ENCODE results near the gene MPV17L.
A peak's percentile ranks its signal among the peaks of the same experiment; 100 is the strongest.
"Not testable (repeated sequence)": the region's sequence is repeated elsewhere in the genome, so short reads cannot be mapped to it uniquely, and the experiment has no call there.

MPV17L gene

DNA sequence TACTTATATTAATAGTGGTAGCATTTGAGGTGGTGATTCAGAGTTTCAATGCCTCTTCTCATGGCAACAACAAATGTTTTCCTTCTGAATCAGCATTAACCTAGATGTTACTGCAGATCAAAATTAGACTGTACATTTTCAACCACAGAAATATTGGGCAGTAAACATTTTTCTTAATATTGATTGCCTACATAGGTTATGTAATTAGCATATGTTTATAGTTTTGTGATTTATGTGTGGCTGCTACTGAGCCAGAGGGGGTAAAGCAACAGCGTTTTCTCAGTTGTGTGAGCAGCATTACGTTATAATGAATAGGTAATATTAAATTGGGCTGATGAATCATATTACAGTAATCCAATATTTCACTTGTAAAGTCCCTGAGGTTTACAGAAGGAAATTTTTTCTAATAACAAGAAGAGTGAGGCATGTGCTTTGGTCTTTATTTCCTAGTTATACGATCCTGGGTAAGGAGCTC, 20.0 kb downstream of the MPV17L start:
- DNase-seq, result peak; percentile 51

DNA sequence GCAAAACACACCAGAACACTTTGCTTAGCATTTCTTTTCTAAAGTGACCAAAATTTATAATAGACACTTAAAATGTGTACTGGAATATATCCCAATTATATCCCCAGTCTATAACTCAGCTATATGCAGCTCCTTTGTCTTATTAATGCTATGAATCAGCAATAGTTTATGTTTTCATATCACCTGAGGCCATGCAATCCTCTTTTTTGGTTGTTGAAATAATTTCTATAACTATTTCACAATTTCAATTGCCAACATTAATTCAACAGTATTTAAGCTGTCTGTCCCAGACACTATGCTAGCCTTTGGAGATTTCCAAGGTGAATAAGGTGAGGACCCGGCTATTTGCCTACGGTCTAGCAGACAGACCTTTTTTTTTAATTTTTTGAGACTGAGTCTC, 21.6 kb downstream of the MPV17L start:
- no peak for DNase-seq

DNA sequence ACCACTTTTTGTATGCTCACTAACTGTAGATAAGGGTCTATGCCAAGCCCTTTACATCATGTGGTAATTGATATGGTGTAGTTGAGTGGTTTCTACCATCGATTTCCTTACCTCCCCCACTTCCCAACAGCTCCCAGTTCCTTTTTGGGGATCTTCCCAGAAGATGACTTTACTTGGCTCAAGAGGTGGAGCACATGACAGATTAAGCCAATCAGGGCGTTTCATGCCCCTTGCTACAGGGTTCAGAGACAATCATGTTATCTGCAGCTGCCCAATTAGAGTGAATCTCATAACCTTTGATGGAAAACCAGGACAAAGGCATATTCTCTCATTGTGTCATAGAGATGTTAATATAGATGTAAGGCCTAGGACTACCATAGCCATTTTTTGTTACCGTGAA, 22.7 kb downstream of the MPV17L start:
- DNase-seq, result no peak

DNA sequence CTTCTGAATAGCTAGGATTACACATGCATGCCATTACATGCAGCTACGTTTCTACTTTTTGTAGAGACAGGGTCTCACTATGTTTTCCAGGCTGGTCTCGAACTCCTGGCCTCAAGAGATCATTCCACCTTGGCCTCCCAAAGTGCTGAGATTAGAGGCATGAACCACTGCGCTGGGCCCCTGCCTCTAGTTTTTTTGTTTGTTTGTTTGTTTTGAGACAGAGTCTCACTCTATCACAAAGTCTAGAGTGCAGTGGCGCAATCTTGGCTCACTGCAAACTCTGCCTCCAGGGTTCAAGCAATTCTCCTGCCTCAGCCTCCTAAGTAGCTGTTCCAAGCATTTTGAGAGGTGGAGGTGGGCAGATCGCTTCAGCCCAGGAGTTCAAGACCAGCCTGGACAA, 26.1 kb downstream of the MPV17L start:
- DNase-seq, result not testable (repeated sequence)

DNA sequence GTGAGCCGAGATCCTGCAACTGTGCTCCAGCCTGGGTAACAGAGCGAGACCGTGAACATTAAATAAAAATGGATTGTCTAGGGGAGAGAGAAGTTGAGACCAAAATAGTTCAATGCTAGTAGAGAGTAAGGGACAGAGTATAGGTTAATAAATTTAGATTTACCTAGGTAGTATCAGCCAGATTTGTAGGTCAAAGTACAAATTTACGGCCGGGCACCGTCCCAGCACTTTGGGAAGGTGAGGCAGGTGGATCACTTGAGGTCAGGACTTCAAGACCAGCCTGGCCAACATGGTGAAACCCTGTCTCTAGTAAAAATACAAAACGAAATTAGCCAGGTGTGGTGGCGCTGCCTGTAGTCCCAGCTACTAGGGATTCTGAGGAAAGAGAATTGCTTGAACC, 26.7 kb downstream of the MPV17L start:
- DNase-seq, result no peak

DNA sequence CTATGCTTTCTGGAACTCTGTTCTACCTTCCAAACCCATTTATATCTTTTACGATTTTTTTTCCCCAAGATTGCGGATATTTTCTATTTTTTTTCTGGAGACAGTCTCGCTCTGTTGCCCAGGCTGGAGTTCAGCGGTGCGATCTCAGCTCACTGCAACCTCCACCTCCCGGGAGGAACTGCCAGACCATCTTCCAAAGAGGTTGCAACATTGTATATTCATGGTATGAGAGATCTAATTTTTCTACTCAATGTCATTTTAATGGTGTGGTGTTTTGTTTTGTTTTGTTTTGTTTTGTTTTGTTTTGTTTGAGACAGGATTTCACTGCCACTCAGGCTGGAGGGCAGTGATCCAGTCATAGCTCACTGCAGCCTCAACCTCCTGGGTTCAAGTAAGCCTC, 30.3 kb downstream of the MPV17L start:
- DNase-seq, result no peak

DNA sequence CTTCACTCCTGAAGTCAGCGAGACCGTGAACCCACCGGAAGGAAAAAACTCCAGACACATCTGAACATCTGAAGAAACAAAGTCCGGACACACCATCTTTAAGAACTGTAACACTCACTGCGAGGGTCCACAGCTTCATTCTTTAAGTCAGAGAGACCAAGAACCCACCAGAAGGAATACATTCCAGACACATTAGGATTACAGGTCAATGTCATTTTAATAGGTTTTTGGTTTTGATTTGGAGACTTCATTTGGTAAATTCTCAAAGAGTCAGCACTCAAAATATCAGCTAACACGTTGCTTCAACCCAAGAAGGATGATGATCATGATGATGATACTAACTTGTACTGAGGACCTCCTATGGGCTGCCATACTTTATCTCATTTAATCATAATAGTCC, 31.2 kb downstream of the MPV17L start:
- no peak for DNase-seq

DNA sequence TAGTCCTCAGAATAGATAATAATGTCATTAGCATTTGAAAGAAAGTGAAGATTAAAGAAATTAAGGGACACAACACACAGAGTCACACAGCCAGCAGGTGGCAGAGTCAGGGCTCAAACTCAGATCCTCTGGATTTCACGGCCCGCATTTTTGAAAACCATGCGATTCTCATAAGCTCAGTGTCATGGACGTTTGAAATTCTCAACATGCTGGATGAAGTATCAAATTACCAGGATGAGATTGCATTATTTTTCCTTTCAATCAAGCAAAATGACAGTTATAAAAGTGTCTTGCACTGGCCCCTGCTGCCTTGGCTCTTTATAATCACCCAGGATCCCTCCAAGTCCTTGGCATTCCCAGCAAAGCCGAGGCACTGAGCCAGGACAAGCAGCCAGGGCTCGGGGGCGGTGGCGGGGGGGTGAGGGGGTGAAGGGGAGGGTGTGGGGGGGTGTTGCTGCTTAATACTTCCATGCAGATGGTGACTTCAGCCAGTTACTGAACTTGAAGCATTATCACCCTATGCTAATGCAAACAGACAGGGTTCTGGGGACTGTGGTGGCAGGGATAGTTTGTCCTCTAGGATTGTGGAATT, 32.2 kb downstream of the MPV17L start:
- DNase-seq, result peak; percentile 90

DNA sequence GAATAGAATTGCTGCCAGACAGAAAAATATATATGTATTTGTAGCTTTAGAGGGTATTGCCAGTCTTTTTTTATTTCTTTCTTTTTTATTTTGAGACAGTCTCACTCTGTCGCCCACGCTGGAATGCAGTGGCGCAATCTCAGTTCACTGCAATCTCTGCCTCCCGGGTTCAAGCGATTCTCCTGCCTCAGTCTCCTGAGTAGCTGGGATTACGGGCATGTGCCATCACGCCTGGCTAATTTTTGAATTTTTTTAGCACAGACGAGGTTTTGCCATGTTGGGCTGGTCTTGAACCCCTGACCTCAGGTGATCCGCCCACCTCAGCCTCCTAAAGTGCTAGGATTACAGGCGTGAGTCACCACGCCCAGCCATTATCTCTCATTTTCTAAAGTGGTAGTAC, 35.3 kb downstream of the MPV17L start:
- DNase-seq, result not testable (repeated sequence)

DNA sequence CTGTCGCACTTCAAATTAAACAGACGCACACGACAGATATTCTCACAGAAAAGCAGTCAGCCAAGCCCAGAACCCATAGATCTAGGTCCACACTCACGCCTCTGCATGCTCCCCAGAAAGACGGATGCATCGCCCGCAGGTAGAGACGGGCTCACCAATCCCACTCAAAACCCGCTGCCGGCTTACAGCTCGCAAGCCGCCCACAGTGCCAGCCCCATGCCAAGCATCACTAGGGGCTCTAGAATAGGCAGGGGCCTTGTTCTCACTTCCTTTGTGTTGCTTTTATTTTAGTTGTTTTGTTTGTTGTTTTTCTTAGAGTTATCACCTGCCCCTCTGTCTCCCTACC, 38.5 kb downstream of the MPV17L start:
- DNase-seq, result no peak

DNA sequence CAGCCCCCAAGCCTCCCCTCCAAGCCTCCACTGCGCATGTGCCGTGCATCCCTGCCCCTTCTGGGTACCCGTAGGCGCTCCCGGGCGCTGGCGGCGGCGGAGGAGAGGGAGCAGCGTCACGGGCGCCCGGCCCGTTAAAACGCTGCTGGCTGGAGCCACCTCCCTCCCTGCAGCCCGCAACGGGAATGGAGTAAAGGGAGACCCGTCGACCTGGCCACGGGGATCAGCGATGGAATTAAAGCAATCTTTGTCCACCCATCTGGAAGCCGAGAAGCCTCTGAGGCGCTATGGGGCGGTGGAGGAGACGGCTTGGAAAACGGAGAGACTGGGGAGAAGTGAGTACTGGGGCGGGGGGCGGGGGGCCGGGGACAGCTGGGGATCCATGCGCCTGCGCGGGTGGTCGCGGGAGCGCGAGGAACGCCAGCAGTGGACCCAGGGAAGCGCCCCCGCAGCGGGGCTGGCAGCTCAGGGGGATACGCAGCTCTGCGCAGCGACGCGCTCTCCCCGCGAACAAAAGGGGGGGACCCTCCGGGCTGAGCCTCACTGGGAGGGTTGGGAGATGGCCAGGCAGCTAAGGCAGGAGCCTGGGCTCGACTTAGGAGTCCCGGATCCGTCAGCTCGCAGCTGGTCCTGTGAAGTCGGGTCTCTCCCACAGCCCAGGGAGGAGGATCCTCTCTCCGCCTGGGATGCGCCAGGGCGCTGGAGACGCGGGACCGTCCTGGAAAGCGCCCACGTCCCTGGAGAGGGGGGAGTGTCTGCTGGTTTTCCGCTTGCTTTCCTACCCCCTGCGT, 39.1 kb downstream of the MPV17L start, which contains the start of gene BMERB1:
Gene BMERB1, plus strand, starts transcription at position 164 of the 791 bp plus-strand sequence. Its CDS starts 66 bp downstream, at position 230.
- DNase-seq, result peak; percentile 84

DNA sequence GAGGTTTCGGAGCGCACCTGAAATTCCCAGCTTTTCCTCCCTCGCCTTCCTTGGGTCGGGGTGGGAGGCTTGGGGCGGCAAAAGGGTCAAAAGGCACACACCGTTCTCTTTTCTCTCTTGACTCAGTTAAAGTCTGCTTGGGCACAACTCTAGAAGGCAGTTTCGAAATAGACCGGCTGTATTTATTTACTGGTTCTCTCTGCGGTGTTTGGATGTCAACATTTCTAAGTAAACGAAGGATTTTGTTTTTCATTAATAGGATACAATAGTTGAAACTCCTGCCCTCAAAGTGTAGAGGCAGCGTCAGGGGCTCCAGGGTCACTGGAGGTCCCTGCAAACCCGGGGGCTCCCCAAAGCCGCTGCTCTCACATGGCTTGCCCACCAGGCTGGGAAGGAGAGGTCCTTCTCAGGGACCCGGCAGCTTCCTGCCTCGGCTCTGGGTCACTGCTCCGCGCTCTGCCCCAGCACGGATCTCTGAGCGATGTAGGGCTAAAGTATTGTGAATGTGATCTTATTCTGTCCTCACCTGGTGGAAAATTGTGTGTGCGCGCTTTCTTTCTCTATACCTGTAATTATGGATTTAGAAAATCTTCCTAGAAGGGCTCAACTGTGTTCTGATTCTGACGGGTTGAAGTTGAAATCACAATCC, 39.8 kb downstream of the MPV17L start:
- no peak for DNase-seq

DNA sequence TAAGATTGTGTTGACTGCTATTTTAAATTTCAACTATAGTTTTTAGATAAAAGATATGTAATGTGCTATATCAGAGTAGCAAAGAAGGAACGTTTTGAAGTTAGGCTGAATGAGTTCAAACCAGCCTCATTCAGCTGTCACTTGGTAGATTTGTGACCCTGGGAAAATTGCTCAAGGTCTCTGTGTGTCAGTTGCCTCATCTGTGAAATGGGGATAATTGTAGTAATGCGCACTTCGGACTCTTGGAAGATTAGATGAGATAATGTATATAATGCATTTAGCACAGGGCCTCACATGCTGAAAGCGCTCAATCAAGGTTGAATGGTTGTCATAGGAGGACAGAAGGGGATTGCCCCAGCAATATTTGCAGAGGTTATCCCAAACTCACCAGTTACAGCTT, 43.5 kb downstream of the MPV17L start:
- DNase-seq, result no peak

DNA sequence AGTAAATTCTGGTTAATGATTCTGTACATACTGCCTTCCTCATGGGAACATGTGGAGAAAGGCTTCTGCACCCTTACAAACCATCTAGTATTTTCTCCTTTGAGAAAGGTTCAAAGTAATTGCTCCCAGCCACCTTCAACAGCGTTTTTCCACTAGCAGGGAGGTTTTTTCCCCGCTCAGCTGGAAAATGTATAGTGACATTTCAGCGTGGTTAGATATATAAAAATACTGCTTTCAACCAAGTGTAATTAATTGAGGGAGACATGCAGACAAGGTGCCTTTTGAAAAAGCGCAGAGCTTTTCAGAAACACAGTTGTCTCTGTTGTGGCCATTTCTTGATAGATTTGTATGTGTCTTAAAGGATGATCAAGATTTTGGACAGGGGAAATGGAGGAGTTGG, 44.0 kb downstream of the MPV17L start:
- DNase-seq, result no peak

DNA sequence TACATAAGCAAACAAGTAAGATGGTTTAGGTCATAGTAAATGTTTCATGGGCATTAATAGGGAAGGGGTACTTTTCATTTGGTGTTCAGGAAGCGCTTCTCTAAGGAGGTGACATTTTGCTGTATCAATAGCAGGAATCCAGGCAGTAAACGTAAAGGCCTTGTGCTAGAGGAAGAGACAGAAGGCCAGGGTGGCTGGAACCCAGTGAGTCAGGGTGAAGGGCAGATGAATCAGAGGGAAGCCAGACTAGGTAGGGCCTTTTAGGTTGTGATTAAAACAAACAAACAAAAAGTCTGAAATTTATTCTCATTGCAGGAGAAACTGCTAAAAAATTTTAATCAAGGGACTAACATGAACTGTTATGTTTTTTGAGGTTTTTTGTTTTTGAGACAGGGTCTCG, 45.3 kb downstream of the MPV17L start:
- DNase-seq, result peak; percentile 67

DNA sequence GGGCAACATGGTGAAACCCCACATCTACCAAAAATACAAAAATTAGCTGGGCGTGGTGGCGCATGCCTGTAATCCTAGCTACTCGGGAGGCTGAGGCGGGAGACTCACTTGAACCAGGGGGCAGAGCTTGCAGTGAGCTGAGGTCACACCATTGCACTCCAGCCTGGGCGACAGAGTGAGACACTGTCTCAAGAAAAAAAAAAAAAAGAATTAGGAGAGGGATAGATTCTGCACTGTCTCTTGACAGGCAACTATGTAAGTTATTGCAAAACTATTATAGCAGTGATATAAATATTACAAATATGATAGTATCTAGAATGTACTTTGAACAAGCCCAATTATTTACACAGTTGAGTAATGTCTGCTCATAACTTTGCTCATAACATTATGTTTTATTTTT, 46.6 kb downstream of the MPV17L start:
- DNase-seq, result not testable (repeated sequence)

DNA sequence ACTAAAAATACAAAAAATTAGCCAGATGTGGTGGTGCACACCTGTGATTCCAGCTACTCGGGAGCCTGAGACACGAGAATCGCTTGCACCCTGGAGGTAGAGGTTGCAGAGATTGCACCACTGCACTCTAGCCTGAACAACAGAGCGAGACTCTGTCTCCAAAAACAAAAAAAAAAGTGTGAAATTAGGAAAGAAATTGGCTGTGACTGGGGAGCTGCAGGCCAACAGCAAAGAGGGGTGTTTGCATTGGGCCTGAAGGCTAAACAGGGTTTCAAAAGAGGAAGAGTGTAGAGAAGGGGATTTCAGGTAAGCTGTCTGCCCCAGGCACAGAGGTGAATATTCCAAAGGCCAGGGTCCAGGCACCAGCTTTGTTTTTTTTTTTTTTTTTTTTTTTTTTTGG, 48.2 kb downstream of the MPV17L start:
- DNase-seq, result no peak

DNA sequence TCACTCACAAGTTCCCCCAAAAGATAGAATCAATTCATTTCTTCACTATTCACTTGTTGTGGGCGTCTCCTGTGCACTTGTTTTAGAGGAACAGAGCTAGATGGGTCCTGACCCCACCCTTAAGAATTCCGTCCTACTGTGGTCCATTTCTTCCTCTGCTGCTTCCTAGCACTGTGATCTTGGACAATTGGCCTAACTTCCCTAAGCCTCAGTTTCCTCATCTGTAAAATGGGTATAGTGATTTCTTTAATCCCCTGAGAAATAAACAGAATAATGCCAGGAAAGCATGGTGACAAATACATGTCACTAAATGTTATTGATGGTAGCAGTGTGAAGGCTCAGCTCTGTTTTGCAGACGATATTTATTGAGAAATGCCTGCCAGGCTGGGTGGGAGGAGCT, 48.7 kb downstream of the MPV17L start:
- no peak for DNase-seq

DNA sequence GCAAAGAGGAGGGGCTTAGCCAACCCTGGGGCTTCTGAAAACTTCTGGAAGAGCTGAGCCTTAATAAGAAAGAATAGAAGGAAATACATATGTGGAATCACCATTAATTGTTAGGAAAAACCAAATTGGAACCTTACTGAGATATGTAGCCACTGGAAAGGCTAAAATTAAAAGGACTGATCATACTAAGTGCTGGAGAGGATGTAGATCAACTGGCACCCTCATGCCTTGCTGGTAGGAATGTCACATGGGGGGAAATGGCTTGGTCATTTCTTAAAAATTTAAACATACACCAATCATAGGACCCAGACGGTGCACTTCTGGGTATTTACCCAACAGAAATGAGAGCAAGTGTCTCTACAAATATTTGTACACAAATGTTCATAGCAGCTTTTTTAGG, 49.9 kb downstream of the MPV17L start:
- no peak for DNase-seq

DNA sequence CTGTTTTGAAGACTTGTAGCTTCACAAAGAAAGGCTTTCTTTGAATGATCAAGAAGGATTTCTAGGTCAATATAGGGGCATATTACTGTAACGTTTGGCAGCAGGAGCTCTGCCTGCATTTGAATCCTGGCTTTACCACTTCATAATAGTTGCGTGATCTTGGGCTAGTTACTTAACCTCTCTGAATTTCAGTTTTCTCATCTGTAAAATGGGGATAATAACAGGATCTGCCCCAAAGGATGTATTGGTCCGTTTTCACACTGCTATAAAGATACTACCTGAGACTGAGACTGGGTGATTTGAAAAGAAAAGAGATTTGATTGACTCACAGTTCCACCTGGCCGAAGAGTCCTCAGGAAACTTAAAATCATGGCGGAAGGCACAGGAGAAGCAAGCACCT, 51.3 kb downstream of the MPV17L start:
- DNase-seq, result no peak

DNA sequence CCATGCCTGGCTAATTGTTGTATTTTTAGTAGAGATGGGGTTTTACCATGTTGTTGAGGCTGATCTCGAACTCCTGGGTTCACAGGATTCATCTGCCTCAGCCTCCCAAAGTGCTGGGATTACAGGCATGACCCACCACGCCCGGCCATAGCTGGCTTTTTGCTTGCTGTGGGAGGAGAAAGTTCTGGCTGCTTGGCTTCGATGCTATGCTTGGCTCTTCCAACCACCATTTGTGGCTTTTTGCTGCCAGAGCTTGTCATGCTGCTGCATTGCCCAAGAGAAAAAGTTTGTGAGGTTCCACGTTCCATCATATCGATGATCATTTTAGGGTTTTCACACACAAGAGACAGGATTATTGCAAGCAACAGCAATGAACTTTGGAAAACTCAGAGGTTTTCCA, 55.1 kb downstream of the MPV17L start:
- no peak for DNase-seq

DNA sequence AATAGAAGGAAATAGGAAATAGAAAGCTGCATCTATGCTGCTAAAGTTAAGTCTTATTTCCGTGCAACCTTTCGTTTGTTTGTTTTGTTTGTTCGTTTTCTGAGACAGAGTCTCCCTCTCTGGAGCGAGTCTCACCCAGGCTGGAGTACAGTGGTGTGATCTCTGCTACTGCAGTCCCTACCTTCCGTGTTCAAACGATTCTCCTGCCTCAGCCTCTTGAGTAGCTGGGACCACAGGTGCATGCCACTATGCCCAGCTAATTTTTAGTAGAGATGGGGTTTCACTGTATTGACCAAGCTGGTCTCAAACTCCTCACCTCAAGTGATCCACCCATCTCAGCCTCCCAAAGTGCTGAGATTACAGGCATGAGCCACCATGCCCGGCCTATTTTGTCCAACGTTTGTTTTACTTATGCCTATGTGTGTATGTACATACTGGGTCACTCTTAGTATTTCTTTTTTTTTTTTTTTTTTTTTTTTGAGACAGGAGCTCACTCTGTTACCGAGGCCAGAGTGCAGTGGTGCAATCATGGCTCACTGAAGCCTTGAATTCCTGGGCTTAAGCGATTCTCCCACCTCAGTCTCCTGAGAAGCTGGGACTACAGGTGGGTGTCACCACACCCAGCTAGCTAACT, 55.7 kb downstream of the MPV17L start:
- no peak for DNase-seq

DNA sequence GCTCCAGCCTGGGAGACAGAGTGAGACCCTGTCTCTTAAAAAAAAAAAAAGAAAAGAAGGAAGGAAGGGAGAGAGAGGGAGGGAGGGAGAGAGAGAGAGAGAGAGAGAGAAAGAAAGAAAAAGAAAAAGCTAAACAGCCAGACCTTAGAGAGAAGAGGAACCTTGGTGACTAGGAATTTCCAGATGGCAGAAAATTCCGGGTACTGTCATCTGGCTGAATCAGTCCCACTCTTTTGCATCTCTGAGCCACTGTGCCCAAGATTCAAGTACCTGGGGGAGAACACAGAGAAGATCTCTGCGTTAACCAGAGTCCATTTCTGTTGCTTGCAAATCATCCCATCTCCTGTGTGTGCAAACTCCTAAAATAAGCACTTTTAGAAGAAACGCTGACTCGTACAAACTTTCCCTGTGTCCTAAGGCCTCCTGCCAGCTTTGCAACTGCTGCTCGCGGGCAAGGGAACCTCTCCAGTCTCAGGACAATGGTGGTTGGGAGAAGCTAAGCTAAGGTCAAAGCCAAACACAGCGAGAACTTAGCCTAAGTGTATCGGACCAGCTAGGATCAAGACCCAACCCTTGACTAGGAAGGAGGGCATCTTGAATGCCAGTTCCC, 56.8 kb downstream of the MPV17L start:
- DNase-seq, result no peak

Measured in fibroblast of skin of right quadriceps (primary cell).